HFFc6 (cell line): ENCODE measurements around the gene HTR2A. TPM values are rescaled to one million over a fixed set of nuclear protein-coding genes. Genes with fewer than 3 reads are reported as not detected.

Source experiments
- DNase-seq: peaks from one replicate; pipeline ENCODE4 v3.0.0-alpha.2; 2018
- H3K27ac Mint-ChIP-seq: 2 replicates; pipeline ENCODE4 v1.8.0; 2020; ENCODE audit warnings: mild to moderate bottlenecking, mixed read lengths
- H3K27me3 Mint-ChIP-seq: 2 replicates; pipeline ENCODE4 v1.8.0; 2021; ENCODE audit warnings: mild to moderate bottlenecking, moderate library complexity, mixed read lengths; ENCODE audit not compliant: insufficient read depth
- H3K36me3 Mint-ChIP-seq: 2 replicates; pipeline ENCODE4 v1.8.0; 2021; ENCODE audit warnings: low read depth, mixed read lengths
- H3K4me1 Mint-ChIP-seq: 2 replicates; pipeline ENCODE4 v1.8.0; 2020; ENCODE audit warnings: low read depth, mixed read lengths
- H3K4me3 Mint-ChIP-seq: 2 replicates; pipeline ENCODE4 v1.8.0; 2020; ENCODE audit warnings: mild to moderate bottlenecking, moderate library complexity, mixed read lengths
- H3K9me3 Mint-ChIP-seq: 2 replicates; pipeline ENCODE4 v1.8.0; 2020; ENCODE audit warnings: mild to moderate bottlenecking, mixed read lengths
- CTCF ChIP-seq: fragments of 200-600 bp; sonication (generic); IDR thresholded peaks from 2 replicates; pipeline ENCODE4 v1.5.0; 2021; ENCODE audit warnings: antibody characterized with exemption, mild to moderate bottlenecking
- total RNA-seq, 6 experiments: library from RNA; stranded (reverse); fragmentation: NEBNext Ultra II Directional; extraction: Animal tissue kit (Norgen Biotek cat#: 25700); gene quantifications; 2 replicates in 1 of 6; 3 replicates in 5 of 6; pipeline ENCODE4 v1.2.3, GENCODE V29; 2021

Gene HTR2A
- total RNA-seq, 6 experiments from 2014 or later, result 0.09 TPM; not detected in 5

DNA sequence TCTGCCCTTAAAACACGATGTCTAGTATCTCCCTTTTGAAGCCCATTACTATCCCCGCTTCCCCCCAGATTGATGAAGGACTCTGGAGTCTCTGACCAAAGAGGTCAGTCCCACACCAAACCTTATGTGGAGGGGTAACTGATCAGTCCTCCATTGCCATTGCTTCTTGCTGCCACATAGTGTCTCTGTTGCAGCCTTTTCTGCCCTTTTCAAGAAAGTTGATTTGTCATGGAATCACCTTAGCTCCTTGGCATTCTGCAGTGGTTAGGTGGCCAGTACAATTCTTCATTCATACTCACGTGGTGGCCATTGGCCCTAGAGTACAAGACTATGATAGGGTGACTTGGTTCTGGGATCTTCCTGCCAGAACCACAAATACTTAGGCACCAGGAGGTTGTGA lies 8.4 kb upstream of the HTR2A start:
- peak; percentile 4; the same call in 1 of the 2 replicates for TF ChIP-seq CTCF
- peaks cover 6% of the 10 kb centered on the region; the same call in 1 of the 2 replicates for H3K4me1 Mint-ChIP-seq
- H3K36me3 Mint-ChIP-seq, result no peaks in the 10 kb centered on the region
- H3K27me3 Mint-ChIP-seq, result peaks cover 3% of the 10 kb centered on the region; the same call in 1 of the 2 replicates
- no peak for DNase-seq
- H3K4me3 Mint-ChIP-seq, result no peak overlapping the region
- H3K27ac Mint-ChIP-seq, result no peak overlapping the region
- no peaks in the 10 kb centered on the region for H3K9me3 Mint-ChIP-seq

DNA sequence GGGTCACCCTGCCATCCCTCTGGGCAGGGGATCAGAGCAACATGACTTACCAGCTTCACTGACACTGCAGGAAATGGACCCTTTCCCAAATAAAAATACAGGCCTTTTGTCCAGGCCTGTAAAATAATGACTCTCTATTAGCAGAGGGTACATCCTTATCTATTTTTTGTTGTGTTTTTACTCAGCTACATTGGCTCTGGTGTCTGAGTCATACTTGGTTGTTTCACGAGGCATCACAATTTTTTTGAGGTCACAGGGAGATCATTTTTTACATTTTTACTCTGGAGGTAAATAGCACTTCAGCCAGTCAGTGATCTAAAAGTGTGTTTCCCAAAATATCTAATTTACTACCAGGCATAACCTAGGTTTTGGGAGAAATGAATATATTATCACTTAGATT lies 6.9 kb upstream of the HTR2A start:
- no peak for DNase-seq
- no peak overlapping the region for H3K4me3 Mint-ChIP-seq
- no peaks in the 10 kb centered on the region for H3K9me3 Mint-ChIP-seq
- H3K36me3 Mint-ChIP-seq, result no peaks in the 10 kb centered on the region
- no peak overlapping the region for H3K27ac Mint-ChIP-seq
- peaks cover 6% of the 10 kb centered on the region; the same call in 1 of the 2 replicates for H3K4me1 Mint-ChIP-seq
- TF ChIP-seq CTCF, result no peak
- peaks cover 3% of the 10 kb centered on the region; the same call in 1 of the 2 replicates for H3K27me3 Mint-ChIP-seq

DNA sequence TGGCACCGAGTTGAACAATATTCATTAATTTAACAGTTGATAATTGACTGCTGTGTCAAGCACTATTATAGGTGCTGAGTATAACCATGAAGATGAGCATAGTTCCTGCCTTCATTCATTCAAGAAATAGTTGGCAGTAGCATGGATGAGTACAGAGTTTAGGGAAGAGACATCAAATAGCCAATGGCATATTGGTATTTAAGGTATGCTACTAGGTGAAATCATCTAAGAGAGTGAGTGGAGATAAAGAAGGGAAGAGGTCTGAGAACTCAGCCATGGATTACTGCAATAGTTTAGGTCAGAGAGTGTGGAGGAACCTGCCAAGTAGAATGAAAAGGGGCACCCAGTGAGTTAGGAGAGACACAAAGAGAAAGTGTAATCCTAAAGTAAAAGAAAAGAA lies 4.9 kb upstream of the HTR2A start:
- Mint-ChIP-seq H3K27me3 (peaks cover 6% of the 10 kb centered on the region), H3K36me3 (no peaks in the 10 kb centered on the region), H3K4me3 (no peak overlapping the region), H3K4me1 (peaks cover 10% of the 10 kb centered on the region), H3K27ac (no peak overlapping the region), H3K9me3 (no peaks in the 10 kb centered on the region)
- no peak for DNase-seq
- TF ChIP-seq CTCF, result no peak

- no peak overlapping the region for H3K27ac Mint-ChIP-seq
- no peaks in the 10 kb centered on the region for H3K9me3 Mint-ChIP-seq
- H3K4me3 Mint-ChIP-seq, result no peak overlapping the region
- no peak for TF ChIP-seq CTCF
- H3K36me3 Mint-ChIP-seq, result no peaks in the 10 kb centered on the region
- peaks cover 16% of the 10 kb centered on the region for H3K27me3 Mint-ChIP-seq
- peaks cover 19% of the 10 kb centered on the region for H3K4me1 Mint-ChIP-seq
- DNase-seq, result no peak
Observed at GRCh38 chr13:46899801-46900200, 2.9 kb upstream of the HTR2A start.

GRCh38 chr13:46895381-46895780 lies 1.5 kb downstream of the HTR2A start:
- Mint-ChIP-seq H3K27ac (no peak overlapping the region), H3K27me3 (peaks cover 31% of the 10 kb centered on the region), H3K4me3 (no peak overlapping the region), H3K4me1 (peaks cover 24% of the 10 kb centered on the region), H3K9me3 (no peaks in the 10 kb centered on the region), H3K36me3 (no peaks in the 10 kb centered on the region)
- TF ChIP-seq CTCF, result no peak
- no peak for DNase-seq

- TF ChIP-seq CTCF, result no peak
- H3K4me1 Mint-ChIP-seq, result peaks cover 24% of the 10 kb centered on the region
- no peaks in the 10 kb centered on the region for H3K9me3 Mint-ChIP-seq
- H3K27ac Mint-ChIP-seq, result no peak overlapping the region
- H3K36me3 Mint-ChIP-seq, result no peaks in the 10 kb centered on the region
- DNase-seq, result no peak
- H3K4me3 Mint-ChIP-seq, result peak overlapping the region; percentile 83
- H3K27me3 Mint-ChIP-seq, result peaks cover 36% of the 10 kb centered on the region
Observed at GRCh38 chr13:46894568-46894967, 2.3 kb downstream of the HTR2A start.
